ENCODE data around the gene GALNS.

Gene GALNS

GRCh38 chr16:88864521-88864920 is 7.8 kb upstream of the GALNS start:
- no peak overlapping the region for H3K4me3 Mint-ChIP-seq
- H3K27ac Mint-ChIP-seq, result no peak overlapping the region
- peaks cover 17% of the 10 kb centered on the region for H3K27me3 Mint-ChIP-seq (ENCODE audit: low read depth)
- TF ChIP-seq CTCF (IDR thresholded peaks at IDR 0.05; ENCODE audit: unreplicated experiment in 3 of 3), result no peak
- no peaks in the 10 kb centered on the region for H3K9me3 Mint-ChIP-seq
- peaks cover 5% of the 10 kb centered on the region for H3K36me3 Mint-ChIP-seq (ENCODE audit: low read depth)
- no peaks in the 10 kb centered on the region for H3K4me1 Mint-ChIP-seq

GRCh38 chr16:88864099-88864498 is 7.4 kb upstream of the GALNS start:
- peaks cover 14% of the 10 kb centered on the region for H3K27me3 Mint-ChIP-seq (ENCODE audit: low read depth)
- H3K4me1 Mint-ChIP-seq, result no peaks in the 10 kb centered on the region
- no peaks in the 10 kb centered on the region for H3K9me3 Mint-ChIP-seq
- H3K4me3 Mint-ChIP-seq, result no peak overlapping the region
- H3K36me3 Mint-ChIP-seq (ENCODE audit: low read depth), result peaks cover 5% of the 10 kb centered on the region
- no peak for TF ChIP-seq CTCF (IDR thresholded peaks at IDR 0.05; ENCODE audit: unreplicated experiment in 3 of 3)
- no peak overlapping the region for H3K27ac Mint-ChIP-seq

- Mint-ChIP-seq H3K9me3 (no peaks in the 10 kb centered on the region), H3K27ac (no peak overlapping the region), H3K27me3 (ENCODE audit: low read depth) (peaks cover 7% of the 10 kb centered on the region), H3K36me3 (ENCODE audit: low read depth) (peaks cover 5% of the 10 kb centered on the region), H3K4me1 (no peaks in the 10 kb centered on the region), H3K4me3 (no peak overlapping the region)
- no peak for TF ChIP-seq CTCF (IDR thresholded peaks at IDR 0.05; ENCODE audit: unreplicated experiment in 3 of 3)
These were observed 6.7 kb upstream of the GALNS start for GRCh38 chr16:88863426-88863825.

GRCh38 chr16:88862968-88863367 is 6.2 kb upstream of the GALNS start:
- H3K36me3 Mint-ChIP-seq (ENCODE audit: low read depth), result peaks cover 5% of the 10 kb centered on the region
- no peak overlapping the region for H3K27ac Mint-ChIP-seq
- TF ChIP-seq CTCF (IDR thresholded peaks at IDR 0.05; ENCODE audit: unreplicated experiment in 3 of 3), result no peak
- H3K4me1 Mint-ChIP-seq, result peaks cover 2% of the 10 kb centered on the region
- H3K27me3 Mint-ChIP-seq (ENCODE audit: low read depth), result peaks cover 3% of the 10 kb centered on the region
- no peak overlapping the region for H3K4me3 Mint-ChIP-seq
- H3K9me3 Mint-ChIP-seq, result no peaks in the 10 kb centered on the region

- TF ChIP-seq CTCF (IDR thresholded peaks at IDR 0.05; ENCODE audit: unreplicated experiment in 3 of 3), result no peak
- Mint-ChIP-seq H3K9me3 (no peaks in the 10 kb centered on the region), H3K27me3 (ENCODE audit: low read depth) (no peaks in the 10 kb centered on the region), H3K36me3 (ENCODE audit: low read depth) (peaks cover 5% of the 10 kb centered on the region), H3K4me3 (no peak overlapping the region), H3K4me1 (peaks cover 7% of the 10 kb centered on the region), H3K27ac (no peak overlapping the region)
These were observed 4.6 kb upstream of the GALNS start for GRCh38 chr16:88861359-88861758.

GRCh38 chr16:88859381-88860091 is 2.8 kb upstream of the GALNS start:
- Mint-ChIP-seq H3K27ac (no peak overlapping the region), H3K9me3 (no peaks in the 10 kb centered on the region), H3K4me3 (peak overlapping the region; percentile 41 to 68 (median 46)), H3K27me3 (ENCODE audit: low read depth) (no peaks in the 10 kb centered on the region), H3K36me3 (ENCODE audit: low read depth) (peaks cover 5% of the 10 kb centered on the region), H3K4me1 (peaks cover 14% of the 10 kb centered on the region)
- TF ChIP-seq CTCF (IDR thresholded peaks at IDR 0.05; ENCODE audit: unreplicated experiment in 3 of 3), result no peak
